Measurements from ENCODE around the gene FUT1.
A peak's percentile ranks its signal among the peaks of the same experiment; 100 is the strongest.
"Not testable (repeated sequence)": the region's sequence is repeated elsewhere in the genome, so short reads cannot be mapped to it uniquely, and the experiment has no call there.

FUT1 gene

DNA sequence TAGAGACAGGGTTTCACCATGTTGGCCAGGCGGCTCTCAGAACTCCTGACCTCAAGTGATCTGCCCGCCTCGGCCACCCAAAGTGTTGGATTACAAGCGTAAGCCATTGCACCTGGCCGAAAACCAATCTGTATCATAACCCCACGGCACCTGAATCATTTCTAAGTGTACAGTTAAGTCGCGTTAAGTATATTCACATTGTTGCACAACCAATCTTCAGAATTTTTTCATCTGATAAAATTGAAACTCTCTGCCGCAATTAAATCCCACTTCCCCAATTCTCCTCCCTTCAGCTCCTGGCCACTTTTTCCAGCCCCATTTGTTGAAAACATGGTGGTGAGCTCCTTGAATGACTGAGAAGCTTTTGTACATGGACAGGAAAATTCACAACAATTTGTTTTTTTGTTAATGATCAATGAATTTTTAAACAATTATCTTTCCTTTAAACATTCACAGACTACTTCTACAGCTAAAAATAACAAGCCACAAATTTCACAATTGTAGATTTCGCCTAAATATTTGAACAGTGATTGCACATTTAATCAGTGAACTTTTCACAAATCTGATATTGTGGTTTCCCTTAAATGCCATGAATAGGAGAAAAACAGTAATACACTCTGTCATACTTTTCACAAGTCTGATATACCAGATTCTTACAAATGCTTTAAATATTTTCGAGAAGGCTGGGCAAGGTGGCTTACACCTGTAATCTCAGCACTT lies 16.7 kb upstream of the FUT1 start:
- no peak for DNase-seq (ENCODE audit: low read depth)

DNA sequence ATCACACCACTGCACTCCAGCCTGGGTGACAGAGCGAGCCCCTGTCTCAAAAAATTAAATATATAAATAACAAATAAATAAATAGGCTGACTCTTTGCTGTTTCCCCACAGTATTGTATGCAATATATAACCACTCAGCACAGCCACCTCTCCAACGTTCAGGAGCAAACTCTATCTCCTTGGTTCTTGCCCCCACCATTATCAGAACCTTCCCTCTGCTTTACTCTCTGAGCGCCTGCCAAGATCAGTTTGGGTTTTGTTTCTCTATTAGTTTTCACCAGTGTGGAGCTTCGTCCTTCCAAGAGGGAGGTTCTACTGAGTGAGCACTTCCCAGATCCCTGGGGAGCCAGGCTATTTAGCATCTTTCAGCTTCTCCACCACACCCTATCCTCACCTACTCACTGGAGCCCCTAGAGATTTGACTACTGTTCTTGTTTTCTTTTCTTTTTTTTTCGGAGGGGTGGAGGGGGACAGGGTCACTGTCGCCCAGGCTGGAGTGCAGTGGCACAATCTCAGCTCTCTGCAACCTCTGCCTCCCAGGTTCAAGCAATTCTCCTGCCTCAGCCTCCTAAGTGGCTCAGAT lies 15.8 kb upstream of the FUT1 start:
- not testable (repeated sequence) for DNase-seq (ENCODE audit: low read depth)

DNA sequence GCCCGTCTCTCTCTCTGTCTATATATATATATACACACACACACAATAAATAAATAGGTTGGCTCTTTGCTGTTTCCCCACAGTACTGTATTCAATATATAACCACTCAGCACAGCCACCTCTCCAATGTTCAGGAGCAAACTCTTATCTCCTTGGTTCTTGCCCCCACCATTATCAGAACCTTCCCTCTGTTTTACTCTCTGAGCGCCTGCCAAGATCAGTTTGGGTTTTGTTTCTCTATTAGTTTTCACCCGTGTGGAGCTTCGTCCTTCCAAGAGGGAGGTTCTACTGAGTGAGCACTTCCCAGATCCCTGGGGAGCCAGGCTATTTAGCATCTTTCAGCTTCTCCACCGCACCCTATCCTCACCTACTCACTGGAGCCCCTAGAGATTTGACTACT lies 13.4 kb upstream of the FUT1 start:
- DNase-seq (ENCODE audit: low read depth): not testable (repeated sequence)

DNA sequence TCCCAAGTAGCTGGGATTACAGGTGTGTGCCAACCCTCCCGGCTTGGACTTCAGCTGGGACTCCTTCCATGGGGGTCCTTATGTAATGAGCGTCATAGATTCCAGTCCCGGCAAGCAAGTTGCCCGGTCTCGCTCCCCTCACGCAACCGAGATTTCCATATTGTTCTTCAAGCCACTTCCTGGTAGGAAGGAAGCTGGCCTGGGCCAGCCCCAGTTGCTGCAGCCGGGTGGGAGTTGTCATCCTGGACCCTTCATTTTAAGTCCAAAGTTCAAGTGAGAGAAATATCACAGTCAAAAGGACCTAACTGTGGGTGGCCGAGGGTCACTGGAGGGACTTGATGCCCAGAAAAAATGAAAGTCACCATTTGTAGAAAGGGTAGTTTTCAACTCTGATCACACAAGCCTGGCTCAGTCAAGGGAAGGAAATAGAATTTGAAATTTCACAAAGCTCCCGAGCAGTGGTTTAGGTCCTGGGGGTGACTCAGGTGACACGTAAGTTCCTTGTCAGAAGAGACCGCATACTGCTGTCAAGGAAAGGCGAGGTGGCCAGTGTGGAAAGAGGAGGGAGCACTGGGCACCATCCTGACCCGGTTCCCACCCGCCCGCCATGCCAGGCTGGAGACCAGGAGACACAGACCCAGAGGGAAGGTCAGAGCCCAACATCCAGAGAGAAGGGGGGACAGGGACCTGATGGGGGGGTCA lies 8.2 kb upstream of the FUT1 start:
- DNase-seq (ENCODE audit: low read depth): no peak

DNA sequence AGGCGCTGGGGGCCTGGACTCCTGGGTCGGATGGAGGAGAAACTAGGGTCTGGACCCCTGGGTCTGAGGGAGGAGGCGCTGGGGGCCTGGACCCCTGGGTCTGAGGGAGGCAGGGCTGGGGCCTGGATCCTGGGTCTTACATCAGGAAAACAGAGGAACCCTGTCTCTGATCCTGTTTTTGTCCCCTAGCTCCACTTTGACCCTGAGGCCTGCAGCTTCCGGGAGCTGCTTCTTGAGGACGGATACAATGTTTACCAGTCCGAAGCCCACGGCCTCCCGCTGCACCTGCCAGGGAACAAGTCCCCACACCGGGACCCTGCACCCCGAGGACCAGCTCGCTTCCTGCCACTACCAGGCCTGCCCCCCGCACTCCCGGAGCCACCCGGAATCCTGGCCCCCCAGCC lies 5.3 kb upstream of the FUT1 start:
- no peak for DNase-seq (ENCODE audit: low read depth)

DNA sequence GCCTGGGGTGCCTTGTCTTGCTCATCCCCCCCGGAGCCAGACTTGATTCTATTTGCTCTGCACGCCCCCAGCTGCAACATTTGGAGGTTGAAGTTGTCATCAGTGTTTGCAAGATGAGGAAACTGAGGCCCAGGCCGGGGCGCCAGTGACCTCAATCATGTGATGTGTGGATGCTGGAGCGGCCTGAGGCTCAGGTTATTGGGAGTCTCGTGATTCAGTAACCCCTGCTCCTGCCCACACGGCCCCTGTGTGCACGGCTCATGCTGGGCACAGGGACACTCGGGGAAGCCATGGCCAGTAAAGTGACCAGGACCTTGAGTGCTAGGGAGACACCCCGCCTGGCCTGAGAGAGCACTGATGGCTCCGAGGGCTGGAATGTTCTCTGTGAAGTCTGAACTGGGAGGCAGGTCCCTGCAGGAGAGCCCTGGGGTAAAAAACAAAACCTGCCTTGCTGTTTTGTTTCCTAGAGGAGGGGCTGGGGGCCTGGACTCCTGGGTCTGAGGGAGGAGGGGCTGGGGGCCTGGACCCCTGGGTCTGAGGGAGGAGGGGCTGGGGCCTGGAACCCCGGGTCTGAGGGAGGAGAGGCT lies 4.7 kb upstream of the FUT1 start:
- DNase-seq (ENCODE audit: low read depth): no peak

DNA sequence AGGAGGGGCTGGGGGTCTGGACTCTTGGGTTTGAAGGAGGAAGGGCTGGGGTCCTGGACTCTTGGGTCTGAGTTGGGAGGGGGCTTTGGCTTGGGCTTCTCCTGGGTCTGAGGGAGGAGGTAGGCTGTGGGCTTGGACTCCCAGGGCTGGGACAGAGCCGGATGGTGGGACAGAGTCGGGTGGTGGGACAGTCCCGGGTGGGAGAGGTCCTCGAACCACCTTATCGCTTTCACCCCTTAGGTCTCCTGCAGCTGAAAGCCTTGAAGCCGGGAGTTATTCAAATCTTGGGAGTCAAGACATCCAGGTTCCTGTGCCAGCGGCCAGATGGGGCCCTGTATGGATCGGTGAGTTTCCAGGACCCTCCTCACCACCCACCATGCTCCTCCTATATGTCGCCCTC lies 4.2 kb upstream of the FUT1 start:
- DNase-seq (ENCODE audit: low read depth): no peak

DNA sequence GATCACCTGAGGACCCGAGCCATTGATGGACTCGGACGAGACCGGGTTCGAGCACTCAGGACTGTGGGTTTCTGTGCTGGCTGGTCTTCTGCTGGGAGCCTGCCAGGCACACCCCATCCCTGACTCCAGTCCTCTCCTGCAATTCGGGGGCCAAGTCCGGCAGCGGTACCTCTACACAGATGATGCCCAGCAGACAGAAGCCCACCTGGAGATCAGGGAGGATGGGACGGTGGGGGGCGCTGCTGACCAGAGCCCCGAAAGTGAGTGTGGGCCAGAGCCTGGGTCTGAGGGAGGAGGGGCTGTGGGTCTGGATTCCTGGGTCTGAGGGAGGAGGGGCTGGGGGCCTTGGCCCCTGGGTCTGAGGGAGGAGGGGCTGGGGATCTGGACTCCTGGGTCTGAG lies 3.8 kb upstream of the FUT1 start:
- no peak for DNase-seq (ENCODE audit: low read depth)

DNA sequence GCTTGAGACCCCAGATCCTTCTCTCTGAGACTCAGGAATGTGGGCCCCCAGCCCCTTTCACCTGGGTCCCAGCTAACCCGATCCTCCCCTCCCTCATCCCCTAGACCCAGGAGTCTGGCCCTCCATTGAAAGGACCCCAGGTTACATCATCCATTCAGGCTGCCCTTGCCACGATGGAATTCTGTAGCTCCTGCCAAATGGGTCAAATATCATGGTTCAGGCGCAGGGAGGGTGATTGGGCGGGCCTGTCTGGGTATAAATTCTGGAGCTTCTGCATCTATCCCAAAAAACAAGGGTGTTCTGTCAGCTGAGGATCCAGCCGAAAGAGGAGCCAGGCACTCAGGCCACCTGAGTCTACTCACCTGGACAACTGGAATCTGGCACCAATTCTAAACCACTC lies 3.3 kb upstream of the FUT1 start:
- DNase-seq (ENCODE audit: low read depth): no peak

DNA sequence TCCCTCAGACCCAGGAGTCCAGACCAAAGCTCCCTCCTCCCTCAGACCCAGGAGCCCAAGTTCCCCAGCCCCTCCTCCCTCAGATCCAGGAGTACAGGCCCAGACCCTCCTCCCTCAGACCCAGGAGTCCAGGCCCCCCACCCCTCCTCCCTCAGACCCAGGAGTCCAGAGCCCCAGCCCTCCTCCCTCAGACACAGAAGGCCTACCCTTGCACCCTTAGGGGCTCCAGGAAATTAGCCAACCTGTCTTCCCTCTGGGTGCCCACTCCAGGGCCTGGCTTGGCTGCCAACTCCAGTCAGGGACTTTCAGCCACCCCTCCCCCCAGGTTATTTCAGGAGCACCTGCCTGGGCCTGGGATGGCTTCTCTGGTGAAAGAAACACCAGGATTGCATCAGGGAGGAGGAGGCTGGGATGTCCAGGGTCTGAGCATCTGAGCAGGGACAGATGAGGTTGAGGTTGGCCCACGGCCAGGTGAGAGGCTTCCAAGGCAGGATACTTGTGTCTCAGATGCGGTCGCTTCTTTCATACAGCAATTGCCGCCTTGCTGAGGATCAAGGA lies 2.7 kb upstream of the FUT1 start, which contains the start of gene FGF21:
FGF21 (plus strand) TSS at position 441 of the 558 bp plus-strand sequence. CDS start 713 bp downstream, outside the sequence.
- no peak for DNase-seq (ENCODE audit: low read depth)

DNA sequence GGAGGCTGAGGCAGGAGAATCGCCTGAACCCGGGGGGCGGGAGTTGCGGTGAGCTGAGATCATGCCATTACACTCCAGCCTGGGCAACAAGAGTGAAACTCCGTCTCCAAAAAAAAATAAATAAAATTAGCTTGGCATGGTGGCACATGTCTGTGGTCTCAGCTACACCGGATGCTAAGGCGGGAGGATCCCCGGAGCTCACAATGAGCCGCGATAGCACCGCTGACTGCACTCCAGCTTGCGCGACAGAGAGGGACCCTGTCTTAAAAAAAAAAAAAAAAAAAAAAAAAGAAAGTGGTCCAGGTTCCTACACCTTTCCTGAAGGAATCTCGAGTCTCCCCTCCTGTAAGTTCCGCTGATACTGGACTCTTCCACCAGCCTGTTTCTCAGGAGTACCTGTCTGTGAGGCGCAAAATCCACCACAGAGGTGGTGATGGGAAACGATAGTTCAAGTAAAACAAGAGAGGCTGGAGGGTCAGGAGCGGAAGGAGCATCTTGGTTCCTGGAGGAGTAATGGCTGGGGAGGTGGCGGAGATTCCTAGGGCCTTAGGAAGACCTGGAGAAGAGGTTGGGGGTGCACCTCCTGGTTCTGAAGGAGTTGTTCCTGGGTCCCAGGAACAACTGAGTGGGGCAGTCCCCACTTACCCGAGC lies 471 bp downstream of the FUT1 start:
- DNase-seq (ENCODE audit: low read depth): no peak

DNA sequence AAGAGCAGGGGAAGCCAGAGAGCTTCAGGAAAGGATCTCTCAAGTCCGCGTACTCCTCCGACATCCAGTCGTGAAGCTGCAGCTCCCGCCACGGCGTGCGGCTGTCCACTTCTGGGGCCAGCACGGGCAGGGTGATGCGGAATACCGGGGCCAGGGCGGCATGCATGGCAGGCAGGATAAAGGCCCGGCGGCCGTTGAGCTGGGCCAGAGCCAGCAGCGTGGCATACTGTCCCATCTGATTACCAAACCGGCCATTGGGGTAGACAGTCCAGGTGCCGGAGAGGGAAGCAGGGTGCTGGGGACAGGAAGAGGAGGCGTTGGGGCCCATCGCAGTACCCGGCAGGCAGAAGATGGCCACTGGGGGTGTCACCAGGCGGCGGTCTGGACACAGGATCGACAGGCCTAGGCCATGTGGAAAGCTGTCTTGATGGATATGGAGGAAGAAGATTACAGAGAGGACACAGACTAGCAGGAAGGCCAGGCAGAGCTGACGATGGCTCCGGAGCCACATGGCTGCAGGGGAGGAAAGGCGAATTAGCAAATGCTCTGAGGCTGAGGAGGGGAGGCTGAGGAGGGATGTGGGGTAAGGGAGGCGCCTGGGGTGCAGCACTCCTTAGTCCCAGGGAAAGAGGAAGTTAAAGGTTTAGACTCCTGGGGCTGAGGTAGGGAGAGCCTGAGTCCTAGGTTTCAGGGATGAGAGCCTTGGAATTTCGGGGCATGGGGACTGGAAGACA lies 1.5 kb downstream of the FUT1 start:
- no peak for DNase-seq (ENCODE audit: low read depth)

DNA sequence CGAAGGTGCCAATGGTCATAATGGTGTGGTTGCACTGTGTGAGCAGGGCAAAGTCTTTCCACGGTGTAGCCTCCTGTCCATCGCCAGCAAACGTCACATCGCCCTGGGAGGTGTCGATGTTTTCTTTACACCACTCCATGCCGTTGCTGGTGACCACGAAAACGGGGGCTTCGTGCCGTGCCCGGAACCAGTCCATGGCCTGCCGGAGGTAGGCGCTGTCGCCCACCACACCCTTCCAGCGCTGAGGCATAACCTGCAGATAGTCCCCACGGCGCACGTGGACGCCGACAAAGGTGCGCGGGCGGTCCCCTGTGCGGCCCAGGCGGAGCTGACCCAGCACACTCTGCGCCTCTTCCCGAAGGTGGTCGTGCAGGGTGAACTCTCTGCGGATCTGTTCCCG lies 2.1 kb downstream of the FUT1 start:
- no peak for DNase-seq (ENCODE audit: low read depth)

DNA sequence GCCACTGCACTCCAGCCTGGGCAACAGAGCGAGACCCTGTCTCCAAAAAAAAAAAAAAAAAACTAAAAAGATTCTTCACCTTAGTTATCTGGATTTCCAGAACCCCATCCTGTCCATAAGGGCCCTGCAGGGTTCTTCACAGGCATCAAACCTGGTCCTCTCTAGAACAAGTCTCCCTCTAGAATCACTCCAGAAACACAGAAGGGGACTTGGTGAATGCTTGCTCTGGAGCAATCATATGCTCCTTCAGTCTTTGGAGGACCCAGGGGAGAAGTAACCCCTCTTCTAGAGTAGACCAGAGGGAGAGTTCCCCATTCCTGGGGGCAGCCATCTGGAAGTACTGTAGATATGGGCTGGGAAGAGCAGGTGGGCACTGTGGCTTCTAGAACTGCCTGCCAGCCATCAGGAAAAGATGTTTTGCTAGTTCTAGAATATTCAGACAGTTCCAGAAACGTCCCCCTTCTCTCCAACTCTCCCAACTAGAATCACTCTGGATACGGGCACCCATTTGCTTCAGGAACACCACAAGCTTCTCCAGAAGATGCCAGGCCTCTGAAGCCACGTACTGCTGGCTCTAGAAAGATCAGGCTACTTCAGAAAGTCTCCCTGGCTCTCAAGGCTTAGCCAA lies 2.8 kb downstream of the FUT1 start:
- DNase-seq (ENCODE audit: low read depth): no peak

DNA sequence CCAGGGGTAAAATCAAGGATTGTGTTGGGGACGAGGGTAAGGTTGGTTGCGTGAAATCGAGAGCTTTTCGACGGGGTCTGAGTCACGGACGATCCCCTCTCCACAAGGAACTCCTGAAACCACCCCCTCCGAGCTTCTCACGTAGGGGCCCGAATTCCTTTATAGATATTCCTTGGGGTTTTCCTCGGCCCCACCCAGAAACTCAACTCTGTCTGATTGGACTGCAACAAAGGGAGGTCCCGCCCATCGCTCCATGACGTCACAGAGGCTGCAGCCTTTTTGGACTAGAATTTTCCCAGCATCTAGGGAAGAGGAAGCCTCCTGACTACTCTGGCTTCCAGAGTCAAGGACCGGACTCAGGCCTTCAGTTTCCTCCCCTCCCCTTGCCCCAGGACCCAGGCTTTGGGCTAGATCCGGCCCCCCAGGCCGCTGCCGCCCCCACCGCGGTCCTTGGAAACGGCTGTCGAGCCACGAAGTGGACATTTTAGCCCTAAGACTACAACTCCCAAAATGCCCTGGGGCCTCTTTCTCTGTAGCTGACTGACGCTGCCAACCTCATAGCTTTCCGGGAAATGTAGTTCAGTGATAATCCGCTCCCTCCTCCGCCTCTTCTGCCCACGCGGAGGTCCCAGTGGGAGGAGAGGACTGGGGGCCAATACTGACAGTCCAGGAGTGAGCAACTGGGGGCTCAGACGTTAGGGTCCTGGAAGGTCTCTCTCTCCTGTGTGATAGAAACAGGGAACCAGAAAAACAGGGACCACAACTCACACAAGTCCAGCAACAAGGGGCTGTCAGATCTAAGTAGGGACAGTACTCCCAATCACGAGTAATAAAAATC lies 5.5 kb downstream of the FUT1 start, which contains the start of gene IZUMO1:
IZUMO1 (minus strand) TSS at position 172 of the 838 bp plus-strand sequence. CDS start 1,050 bp downstream, outside the sequence.
- DNase-seq (ENCODE audit: low read depth): peak; percentile 26

DNA sequence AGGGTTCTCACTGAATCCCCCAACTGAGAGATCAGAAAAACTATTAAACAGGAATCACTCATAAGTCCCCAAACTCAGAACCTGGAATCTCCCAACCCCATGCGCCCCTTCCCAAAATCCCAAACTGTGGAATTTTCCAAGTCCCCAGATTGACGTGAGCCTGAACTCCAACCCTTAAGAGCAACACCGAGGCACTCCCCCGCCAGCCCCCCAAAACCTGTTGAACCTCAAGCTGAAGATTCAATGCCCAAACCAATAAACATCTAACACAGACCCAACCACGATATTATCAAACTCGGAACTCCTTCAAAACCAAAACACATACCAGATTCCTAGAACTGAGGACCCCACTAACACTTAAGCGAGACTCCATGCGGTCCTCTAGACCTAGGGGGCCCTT lies 6.3 kb downstream of the FUT1 start:
- no peak for DNase-seq (ENCODE audit: low read depth)

DNA sequence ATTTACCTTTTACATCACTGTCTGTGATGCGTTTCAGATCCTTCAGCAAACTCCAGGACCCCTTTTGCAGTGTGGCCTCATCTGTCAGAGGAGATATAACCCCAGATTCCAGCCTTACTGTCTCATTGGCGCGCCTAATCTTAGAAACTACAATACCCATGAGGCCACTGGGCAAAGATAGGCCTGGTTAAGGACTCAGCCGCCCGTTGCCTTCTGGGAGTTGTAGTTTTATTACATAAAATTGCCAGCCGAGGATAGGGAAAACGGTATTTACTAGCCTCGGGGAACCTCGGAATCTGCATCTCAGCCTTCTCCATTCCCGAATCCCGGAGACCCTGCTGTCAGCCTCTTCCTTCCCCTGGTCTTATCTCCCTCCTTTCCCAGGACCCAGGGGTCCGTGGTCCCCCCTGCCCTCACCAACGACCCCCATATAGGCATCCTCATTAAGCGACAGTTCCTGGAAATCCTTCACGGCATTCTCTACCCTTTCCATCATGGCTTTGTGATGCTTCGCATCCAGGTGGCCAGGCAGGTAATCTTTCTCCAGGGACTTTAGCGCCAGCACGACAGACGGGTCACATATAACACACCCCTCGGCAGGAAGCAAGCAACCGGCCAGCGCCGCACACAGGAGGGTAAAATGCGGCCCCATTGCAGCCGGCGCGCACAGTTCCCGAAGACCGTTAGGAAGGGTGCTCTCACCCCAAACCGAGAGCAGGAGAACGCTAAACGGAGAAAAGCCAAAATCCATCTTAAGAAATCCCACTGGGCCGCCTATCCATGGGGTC lies 7.0 kb downstream of the FUT1 start:
- DNase-seq (ENCODE audit: low read depth): peak; percentile 28

DNA sequence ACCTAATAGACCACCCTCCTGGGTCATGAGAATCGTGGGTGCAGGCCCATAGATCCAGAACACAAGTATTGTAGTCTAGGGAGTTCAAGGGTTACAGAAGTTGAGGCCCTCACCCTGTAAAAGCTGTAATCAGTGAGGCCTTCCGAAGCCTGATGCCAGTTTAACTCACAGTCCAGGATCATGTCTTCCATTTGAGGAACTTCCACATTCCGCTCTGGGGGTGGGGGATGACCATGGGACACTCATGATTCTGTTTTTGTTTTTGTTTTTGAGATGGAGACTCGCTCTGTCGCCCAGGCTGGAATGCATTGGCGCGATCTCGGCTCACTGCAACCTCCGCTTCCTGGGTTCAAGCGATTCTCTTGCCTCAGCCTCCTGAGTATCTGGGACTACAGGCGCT lies 10.3 kb downstream of the FUT1 start:
- no peak for DNase-seq (ENCODE audit: low read depth)

Measured in stimulated activated CD8-positive, alpha-beta memory T cell treated with anti-CD3 and anti-CD28 coated beads, Interleukin-4, amount 100 ng/mL, for 24 hours (primary cell).